HG02981 (cell line): ENCODE data around the gene UGT1A10.

Experiments used
- ATAC-seq: cut with Tn5 transposase; IDR thresholded peaks from one replicate; pipeline ENCODE4 v1.9.1; 2021; ENCODE audit warnings: mild to moderate bottlenecking, moderate library complexity; ENCODE audit not compliant: unreplicated experiment

Gene UGT1A10

GRCh38 chr2:233819884-233820773 lies 183.9 kb downstream of the UGT1A10 start:
- ATAC-seq = no peak

DNA sequence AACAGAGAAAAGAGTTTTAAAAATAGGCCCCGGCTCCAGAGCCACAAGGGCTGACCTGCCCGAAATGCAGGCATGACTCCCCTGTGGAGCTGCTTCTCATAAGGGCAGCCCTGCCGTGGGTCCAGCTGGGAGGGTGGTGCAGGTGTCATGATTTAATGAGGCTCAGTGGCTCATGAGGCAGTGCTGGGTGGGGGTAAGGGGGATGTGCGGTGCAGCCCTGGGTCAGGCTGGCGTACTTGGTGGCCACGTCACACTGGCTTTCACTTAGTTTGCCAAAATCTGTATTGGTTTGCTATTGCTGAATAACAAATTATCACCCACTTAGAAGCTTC lies 184.5 kb downstream of the UGT1A10 start:
- ATAC-seq = no peak

DNA sequence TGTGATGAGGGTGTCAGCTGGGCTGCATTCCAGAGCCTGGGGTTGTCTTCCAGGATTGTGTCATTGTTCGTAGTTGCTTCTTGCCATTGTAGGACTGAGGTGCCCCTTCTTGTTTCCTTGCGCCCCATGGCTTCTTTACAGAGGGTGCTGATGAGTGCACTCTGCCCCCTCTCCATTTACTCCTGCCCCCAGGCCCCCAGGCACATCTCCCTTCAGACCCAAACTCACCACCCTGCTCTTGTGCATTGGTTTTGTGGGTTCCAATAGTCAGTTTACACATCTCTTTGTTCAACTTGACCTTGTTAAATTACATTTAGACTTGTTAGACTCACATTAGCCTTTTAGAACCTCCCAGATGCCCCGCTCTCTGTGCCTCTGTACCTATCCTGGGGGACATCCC lies 184.9 kb downstream of the UGT1A10 start:
- ATAC-seq = no peak

GRCh38 chr2:233821709-233822100 lies 185.5 kb downstream of the UGT1A10 start:
- no peak for ATAC-seq

DNA sequence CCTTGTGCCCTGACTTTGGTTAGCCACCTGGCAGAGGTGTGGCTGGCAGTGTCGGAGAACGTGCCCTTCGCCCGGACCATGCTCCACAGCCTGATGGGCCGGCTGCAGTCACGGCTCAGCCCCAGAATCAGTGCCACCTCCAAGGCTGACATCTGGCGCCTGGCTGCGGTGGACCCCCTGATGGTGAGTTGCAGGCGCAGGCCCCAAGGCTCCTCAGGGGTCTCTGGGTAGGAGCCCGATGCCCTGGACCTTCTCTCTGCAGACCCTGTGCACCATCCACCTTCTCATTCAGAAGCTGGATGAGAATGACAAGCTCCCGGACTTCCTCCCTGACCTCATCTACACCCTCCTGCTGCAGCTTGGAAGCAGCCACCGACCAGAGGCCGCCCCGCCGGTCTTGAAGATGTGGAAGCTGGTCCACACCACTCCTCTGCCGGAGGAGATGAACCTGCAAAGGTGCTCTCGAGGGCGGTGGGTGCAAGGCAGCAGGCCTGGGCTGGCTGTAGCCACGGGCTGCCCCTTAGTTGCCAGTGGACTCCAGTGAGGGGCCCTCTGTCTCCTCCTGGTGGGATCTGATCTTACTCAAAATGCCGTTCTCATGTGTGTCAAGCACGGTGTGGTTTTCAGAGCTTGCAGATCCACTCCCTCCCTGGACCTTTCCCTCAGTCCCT lies 186.0 kb downstream of the UGT1A10 start:
- no peak for ATAC-seq
